GM21723 (cell line): ENCODE measurements around the gene TBX15.
"Not testable (repeated sequence)": the region's sequence is repeated elsewhere in the genome, so short reads cannot be mapped to it uniquely, and the experiment has no call there.

Experiments
- ATAC-seq: cut with Tn5 transposase; IDR thresholded peaks from one replicate; pipeline ENCODE4 v1.9.1; 2021; ENCODE audit warnings: mild to moderate bottlenecking, moderate library complexity; ENCODE audit not compliant: unreplicated experiment

TBX15 gene

DNA sequence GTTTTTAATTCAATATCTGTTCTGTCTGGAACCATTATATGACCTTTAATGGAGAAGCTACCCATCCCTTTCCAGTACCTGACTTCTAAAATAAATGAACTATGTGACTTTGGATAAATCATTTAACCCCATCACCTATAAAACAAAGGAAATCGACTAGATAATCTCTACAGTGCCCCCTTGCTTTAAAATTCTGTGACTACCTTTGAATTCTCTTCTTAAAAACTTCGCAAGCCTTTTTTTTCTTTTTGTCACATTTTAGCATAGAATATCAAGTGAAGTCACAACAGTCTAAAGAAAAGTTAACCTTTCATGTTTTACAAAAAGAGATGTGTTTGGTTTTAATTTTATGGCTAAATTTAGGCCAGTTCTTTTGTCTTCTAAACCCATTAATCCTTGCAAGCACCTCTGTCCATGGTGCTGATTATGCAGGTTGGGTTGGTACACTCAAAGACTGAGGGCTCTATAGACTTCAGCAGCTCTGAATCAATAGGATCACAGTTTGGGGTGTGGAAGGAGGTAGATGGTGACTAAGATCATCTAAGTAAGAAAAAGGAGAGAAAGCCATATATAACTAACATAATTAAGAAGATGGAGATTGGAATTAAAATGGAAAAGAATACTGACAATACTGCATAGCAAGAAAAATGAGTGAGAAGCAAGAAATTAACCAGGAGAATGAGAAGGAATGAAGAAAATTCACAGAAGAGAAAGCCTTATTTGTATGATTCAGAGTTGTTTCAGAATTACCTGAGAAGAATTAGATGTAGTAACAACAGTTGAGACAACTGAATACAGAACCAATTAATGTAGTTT is 59.2 kb downstream of the TBX15 start:
- no peak for ATAC-seq

DNA sequence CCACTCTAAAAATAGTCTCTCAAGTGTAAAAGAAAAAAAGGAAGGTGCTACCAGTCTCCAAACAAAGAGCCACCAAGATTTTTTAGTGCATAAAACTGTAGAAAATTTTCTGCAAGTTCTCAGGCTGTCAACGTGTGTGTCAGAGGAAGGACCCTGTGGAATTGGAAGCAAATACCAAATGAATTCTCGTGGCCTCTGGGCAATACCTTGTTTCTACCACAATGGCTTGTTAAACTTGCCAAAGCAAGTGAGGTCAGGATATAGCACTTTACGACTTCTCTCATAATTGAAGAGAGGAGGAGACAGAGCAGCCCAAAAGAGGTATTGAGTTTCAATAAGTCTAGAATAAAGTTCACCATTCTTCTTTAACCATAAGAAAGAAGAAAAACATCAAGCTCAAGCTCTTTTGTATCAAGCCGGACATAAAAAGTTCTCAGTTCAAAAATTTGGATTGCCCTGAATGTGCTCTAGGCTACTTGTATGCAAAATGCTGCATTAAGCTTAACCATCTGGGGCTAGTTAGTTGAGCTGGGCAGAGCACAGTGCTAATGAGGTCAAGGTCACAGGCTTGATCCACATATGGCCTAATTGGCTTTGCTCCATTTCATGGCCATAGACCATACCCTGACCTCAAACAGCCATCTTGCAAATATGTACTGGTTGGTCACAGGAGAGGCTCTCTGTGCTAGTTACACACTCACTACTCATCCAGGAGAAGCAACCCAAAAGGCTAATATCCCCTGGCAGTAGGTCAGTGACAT is 60.5 kb downstream of the TBX15 start:
- no peak for ATAC-seq

DNA sequence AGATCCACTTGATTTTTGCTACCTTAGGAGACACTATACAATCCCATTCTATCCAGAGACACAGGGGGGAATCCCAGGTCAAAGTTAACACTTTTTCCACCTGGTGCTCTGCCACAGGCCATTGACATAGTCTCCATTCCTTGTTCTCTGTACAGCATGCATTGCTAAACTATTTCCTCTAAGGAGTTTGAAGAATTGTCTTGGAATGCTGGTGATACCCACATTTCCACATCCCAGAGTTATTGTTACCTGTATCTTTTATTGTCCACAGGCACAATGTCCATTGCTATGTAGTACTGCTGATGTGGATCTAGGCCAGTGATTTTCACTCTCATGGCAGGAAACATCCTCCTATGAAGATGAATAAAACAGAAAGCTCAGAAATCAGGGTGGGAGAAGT is 61.9 kb downstream of the TBX15 start:
- ATAC-seq, result no peak

DNA sequence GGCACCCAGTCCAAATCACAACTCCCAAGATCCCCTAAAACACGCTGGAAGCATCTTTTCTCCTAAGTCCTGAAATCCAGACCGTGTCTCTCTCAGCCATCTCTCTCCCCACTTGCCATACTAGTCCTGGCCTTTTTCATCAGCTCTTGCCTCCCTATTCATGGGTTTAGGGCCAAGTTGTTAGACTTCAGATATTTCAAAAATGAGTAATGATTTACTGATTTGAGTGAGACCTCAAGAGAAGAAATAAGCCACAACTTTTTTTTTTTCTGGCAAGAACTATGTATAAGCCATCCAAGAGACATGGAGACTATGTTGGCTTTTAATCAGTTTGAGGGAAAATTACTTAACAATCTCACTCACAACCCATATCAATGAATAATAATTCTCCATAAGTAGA is 62.5 kb downstream of the TBX15 start:
- ATAC-seq, result no peak

DNA sequence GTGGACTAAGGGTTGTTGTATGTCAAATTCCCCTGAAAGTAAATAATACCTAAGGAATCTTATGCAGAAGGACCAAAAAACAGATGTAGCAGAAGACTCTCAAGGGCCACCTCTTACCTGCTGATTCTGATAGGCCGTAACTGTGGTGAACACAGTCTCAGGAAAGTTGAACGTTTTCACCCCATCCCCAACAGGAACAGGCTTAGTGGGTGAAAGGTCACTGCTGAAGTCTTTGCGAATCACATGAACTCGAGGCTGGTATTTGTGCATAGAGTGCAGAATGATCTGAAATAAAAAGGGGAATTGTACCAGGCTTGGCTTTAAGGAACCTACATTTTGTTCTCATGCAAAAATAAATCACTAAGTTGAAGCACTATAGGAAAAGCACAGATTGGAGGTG is 64.8 kb downstream of the TBX15 start:
- ATAC-seq, result no peak

DNA sequence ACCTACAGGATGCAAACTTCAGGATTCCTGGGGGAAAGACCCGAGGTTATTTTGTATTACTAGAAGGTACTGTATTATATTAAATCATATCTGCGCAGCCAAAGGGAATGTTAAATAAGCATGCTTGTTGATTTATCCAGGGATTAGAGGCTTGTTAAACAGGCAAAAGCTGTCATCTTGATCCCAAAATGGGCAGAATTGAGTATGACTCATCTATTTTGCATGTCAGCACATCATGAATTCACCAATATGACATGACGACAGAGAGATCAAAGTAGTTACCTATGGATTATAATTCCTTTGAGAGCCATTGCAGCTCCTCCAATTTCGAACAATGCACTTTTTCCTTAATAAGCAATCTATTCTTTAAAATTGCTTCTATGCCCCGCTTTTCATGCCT is 66.1 kb downstream of the TBX15 start:
- no peak for ATAC-seq

DNA sequence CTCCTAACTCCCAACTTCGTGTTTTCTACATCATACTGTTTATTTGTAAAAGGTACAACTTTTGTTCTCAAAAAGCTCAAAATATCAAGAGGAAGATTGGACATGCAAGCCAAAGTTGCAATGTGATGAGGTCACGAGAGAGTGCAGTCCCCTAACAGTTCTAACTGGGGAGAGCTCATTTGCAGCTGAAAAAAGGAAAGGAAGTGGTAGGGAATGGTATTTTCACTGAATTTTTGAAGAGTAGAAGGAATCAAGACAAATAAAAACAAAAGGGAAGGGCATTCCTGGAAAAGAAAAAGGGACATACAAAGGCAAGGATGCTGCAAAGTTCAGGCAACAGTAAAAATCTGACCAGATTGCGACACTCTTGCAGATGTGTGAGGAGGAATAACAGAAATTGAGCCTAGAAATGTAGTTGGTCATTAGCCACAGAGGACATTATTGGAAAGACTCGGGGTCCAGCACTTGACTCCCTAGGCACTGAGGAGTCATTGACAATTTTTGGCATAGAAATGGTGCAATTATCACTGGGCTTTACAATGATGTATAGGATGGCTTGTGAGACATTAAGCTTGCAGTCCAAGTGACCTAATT is 67.9 kb downstream of the TBX15 start:
- no peak for ATAC-seq

DNA sequence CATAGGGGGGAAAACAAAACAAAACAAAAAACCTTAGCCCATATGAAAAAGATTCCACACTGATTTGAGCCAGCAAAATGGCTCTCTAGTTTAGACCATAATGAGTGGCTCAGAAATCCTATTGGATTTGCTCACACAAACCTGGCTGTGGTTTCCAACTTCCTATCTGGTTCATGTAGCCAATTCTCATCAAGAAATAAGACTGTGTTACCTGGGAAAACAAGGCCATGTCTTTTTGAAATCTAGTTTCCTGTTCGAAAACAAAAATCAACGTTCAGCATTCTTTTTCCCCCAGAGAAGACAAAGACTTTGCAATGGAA is 69.2 kb downstream of the TBX15 start:
- no peak for ATAC-seq

DNA sequence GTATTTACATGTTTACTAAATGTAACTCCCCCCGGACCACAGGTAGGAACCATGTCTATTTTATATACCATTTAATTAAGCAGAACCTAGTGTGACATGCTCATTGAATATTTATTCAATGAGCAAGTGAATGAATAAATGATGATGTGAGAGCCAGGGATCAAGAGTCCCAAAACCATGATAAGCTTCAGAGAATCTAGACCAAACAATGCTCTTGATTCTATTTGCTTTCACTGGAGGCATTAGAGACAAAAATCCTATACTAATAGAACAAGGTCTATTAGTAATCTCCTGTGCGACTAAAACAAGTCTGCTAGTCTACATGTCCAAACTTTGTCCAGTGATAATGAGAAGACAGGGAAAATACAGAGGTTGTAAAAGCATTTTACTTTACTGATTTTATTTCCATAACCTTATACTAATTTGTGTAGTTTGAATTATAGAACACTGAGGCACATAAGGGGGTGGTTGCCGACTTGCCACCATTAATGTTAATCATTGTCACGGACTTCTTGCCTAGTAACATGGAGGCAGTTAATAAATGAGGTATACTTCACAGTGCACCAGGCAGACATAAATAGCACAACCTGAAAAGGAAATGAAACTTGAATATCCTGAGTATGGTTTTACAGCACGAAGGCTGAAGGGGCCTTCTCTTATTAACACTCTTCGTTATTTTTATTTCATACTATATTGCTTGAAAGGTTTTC is 69.8 kb downstream of the TBX15 start:
- peak; percentile 82 for ATAC-seq

DNA sequence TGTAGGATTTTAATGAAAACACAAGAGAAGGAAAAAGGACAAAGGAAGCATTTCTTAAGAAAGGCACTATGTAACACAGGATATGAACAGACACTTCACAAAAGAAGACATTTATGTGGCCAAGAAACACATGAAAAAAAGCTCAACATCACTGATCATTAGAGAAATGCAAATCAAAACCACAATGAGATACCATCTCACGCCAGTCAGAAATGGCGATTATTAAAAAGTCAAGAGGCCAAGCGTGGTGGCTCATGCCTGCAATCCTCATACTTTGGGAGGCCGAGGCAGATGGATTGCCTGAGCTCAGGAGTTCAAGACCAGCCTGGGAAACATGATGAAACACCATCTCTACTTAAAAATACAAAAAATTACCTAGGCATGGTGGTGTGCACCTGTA is 71.8 kb downstream of the TBX15 start:
- ATAC-seq, result not testable (repeated sequence)

DNA sequence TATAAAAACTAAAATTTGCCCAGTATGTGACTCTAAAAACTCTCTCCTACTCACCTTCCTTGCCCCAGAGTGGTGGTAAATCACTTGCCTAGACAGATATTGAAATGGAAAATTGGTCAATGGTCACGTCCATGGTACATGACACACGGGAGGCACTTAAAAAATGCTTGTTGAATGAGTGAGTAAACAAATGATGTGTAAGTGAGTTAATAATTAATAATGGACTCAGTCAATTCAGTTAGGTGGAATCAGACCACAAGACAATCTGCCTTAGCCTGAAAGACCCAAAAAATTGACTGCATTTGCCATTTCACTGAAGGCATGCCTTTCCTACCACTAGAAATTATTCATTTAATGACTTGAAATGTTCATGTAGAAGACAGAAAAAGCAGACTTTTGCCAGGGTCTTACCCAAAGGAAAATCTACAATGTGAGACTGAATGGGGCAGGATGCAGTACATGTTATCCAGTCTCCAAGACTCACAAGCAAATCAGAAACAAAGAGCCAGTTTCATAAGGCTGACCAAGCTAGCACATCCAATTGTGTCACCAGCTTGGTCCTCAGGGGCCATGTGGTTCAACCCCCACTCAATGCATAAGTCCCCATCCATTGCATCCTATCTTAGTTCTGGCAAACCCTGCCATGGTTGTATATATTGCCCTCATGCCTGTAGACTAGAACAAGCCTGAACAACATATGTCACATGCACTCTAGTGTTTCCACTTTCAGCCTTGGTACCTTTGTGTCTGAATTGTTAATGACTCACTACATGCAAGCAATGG is 73.6 kb downstream of the TBX15 start:
- no peak for ATAC-seq

DNA sequence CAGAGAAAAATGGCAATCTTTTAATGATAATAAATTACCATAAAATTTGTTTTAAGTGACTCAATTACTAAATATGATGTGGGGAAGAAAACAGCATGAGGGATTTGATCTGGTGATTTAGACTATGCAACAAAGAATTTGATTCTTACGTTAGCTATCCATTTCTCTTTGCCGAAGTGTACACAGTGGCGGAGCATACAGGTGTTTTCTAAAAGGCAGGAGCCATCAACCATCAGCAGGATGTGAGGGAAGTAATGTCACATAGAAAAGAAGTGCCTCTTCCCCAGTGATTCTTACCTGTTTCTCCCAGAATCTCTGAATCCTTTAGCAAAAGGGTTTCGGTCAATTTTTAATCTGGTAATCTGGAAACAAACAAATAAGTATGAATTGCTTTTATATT is 74.3 kb downstream of the TBX15 start:
- ATAC-seq, result no peak

DNA sequence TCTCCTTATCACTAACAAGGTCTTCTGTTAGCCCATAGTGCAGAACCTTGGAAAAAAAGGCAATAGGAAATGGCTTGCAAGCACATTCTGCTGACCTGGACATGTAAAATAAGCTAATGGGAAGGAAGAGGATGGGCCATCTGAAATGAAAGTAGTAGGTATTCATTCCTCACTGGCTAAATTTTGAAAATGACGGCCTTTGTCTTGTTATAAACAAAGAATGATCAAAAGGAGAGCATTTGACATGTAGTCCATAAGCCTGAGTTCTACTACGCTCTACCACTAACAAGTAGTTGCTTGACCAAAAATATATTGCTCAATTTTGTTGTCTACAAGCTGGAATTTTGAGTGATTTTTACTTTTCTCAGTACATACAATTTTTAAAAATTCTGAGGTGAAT is 75.6 kb downstream of the TBX15 start:
- no peak for ATAC-seq

DNA sequence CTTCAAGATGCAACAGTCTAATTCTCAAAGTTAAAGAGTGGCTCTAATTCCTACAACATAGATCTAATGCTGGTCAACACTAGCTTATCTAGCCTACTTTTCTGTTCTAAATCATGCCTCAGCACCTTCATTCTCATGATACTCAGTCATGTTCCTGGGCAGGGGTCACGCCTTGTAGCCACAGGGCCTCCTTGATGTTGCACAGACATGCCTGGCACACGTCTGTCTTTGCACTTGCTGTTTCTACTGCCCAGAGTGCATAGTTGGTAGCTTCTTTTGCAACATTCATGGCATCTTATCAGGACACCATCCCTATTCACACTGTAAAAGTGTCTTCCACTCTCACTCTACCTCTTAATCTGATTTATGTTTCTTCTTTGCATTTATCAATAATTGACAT is 76.6 kb downstream of the TBX15 start:
- no peak for ATAC-seq

DNA sequence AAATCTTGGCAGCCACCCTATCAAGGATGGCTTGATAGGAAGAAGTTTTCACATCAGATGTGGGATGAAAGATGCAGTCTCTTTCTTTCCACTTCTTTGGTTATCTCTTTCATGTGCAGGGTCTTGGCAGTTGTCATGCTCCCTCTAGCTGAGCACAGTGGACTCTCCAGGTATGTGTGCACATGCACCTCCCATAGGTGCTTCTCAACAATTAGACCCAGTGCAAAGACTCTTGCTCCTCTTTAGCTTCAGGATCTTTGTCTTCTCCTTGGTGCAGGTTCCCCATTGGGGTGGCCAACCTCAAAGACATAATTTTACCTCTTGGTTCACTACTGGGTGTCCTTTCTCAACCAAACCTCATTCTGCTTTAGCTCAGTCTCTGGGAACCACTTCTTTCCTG is 80.7 kb downstream of the TBX15 start:
- ATAC-seq, result no peak

DNA sequence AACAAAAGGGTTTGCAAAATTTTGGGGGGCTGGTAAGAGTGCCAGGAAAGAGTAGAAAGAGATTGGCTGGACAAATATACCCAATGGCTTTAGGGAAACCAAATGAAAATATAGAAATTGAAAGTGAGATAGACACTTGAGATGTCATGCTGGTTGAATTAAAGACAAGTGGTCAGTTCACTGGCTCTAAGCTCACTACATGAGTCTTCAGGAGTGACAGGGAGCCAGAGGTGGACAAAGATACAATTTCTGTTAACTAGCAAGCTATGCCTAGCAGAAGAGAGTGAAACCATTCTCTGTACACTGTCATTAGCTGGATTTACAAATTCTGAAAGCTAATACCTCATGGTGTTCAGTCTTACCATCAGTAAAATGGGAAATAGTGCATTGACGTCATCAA is 82.5 kb downstream of the TBX15 start:
- no peak for ATAC-seq

DNA sequence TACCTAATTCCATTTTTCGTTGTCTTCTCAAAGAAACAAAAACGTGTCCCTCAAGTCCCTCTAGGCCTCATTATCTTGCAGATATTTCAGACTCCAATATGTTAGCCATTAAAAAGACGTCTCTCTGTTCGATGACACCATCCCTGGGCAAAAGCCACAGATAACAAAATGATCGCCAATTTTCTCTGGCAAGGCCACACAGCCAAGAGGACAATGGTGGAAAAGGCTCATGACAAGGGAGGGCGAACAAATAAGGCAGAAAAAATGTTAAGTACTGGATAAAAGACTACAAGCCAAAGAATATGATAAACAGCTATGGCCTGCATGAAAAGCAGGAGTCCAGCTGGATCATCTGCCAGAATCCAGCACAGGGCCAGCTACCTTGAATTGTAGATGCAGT is 82.9 kb downstream of the TBX15 start:
- no peak for ATAC-seq

DNA sequence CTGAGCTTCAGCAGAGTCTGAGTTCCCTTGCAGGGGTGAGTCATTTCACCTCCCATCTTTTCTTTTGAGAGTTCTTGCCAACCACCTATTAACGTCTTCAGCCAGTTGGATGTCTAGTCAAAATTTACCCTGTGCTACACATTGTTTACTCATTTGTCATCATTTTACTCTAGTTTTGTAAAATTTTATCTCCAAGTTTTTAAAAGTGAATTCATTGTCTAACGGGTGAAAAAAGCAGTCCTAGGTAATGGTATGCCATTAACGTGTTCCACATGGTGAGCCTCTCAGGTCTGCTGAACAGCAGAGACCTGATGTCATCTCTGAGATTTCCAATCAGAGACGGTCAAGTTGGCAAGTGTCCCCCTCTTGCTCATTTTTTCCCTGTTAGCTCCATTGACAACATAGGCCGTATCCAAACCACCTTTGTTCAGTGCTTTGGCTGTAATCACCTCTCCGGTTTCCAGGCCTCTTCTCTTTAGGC is 85.4 kb downstream of the TBX15 start:
- no peak for ATAC-seq

DNA sequence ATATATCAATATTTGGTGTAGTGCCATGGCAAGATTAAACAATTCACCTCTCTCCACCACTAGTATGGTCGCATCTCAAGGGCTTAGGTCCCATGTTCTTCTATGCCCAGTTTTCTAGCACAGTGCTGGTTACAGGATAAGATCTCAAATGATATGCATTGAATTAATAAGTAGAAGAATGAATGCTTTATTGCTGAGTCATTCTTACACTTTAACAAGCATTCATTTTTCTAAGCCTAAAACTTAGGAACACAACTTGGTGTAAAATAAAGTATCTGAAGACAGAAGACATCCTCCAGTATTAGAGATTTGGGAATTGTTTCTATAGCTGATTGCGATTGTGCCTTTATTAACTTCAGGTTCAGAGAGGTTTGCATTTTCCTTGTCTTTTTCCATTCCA is 85.8 kb downstream of the TBX15 start:
- ATAC-seq, result no peak

DNA sequence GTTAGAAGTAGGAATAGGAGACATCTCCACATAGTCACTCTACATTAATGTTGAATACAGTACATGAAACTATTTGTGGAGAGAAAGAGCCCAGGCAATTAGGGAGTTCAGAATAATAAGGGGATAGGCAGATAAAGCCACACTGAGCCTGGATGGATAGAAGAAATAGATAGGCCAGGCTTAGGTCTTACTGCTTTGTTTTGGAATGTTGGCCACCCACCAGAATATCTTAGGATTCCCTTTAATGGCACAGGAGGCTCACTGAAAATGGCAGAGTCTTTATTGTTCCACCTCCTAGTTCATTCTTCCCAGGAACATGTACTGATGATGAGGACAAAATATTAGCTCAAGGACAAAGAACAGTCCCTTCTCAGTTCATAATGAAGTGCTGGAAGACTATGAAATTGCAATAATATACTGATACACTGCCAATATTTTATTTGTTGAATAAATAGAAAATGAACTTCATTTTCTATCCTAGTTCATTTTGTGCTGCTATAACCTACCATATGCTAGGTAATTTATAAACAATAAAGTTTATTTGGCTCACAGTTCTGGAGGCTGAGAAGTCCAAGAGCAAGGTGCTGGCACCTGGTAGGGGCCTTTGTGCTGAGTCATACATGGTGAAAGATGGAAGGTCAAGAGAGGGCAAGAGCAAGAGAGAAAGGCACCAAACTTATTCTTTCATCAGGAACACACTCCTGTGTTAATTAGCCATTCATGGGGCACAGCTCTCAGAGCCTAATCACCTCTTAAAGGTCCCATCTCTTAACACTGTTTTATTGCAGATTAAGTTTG is 87.3 kb downstream of the TBX15 start:
- no peak for ATAC-seq
